ENCODE measurements around the gene CYP4F3. TPM values are rescaled to one million over a fixed set of nuclear protein-coding genes. Genes with fewer than 3 reads are reported as not detected.
"Not testable (repeated sequence)": the region's sequence is repeated elsewhere in the genome, so short reads cannot be mapped to it uniquely, and the experiment has no call there.

Gene CYP4F3
- total RNA-seq, 1 donor from 2014 or later, result 1.3 TPM

DNA sequence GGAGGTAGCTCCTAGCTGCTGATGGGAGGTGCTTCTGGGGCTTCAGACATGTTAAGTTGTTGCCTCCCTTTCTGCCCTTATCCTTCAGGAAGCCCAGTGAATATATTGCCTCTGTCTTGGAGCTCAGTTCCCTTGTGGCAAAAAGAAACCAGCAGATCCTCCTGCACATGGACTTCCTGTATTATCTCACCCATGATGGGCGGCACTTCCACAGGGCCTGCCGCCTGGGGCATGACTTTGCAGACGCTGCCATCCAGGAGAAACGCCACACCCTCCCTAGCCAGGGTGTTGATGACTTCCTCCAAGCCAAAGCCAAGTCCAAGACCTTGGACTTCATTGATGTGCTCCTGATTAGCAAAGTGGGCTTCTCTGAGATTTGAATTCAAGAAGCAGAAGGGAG lies 26.2 kb downstream of the CYP4F3 start:
- no peak for DNase-seq (ENCODE audit: low spot score)

- DNase-seq (ENCODE audit: low spot score), result no peak
These were observed 28.7 kb downstream of the CYP4F3 start for GRCh38 chr19:15669440-15669839.

GRCh38 chr19:15669891-15670290 lies 29.2 kb downstream of the CYP4F3 start:
- no peak for DNase-seq (ENCODE audit: low spot score)

- DNase-seq (ENCODE audit: low spot score), result no peak
These were observed 30.6 kb downstream of the CYP4F3 start for GRCh38 chr19:15671237-15671821.

- DNase-seq (ENCODE audit: low spot score), result no peak
These were observed 31.3 kb downstream of the CYP4F3 start for GRCh38 chr19:15671891-15672579.

GRCh38 chr19:15672580-15673175 lies 32.0 kb downstream of the CYP4F3 start, which contains the start of gene CYP4F12:
Gene CYP4F12 (plus strand): TSS chr19:15673087. CDS start chr19:15673530, 443 bp downstream.
- DNase-seq (ENCODE audit: low spot score), result peak; percentile 94

DNA sequence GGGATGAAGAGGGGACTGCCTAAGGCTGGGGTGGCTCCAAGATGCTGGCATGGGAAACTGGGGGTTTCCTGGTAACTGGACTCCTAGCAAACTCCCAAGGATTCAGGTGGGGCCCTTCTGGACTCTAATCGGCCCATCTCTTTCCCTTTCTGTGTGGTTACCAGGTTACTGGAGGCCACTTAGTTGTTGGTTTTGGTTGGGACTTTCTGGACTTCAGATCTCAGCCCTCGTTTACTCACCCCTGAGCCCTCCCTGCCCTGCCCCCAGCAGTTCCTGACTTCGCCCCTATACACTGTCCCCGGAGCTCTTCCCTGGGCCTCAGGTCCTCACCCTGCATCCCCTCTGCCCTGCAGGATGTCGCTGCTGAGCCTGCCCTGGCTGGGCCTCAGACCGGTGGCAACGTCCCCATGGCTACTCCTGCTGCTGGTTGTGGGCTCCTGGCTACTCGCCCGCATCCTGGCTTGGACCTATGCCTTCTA lies 32.5 kb downstream of the CYP4F3 start:
- DNase-seq (ENCODE audit: low spot score), result no peak

- no peak for DNase-seq (ENCODE audit: low spot score)
These were observed 34.9 kb downstream of the CYP4F3 start for GRCh38 chr19:15675560-15675959.

GRCh38 chr19:15679089-15679488 lies 38.4 kb downstream of the CYP4F3 start:
- no peak for DNase-seq (ENCODE audit: low spot score)

- not testable (repeated sequence) for DNase-seq (ENCODE audit: low spot score)
These were observed 39.2 kb downstream of the CYP4F3 start for GRCh38 chr19:15679865-15680264.

DNA sequence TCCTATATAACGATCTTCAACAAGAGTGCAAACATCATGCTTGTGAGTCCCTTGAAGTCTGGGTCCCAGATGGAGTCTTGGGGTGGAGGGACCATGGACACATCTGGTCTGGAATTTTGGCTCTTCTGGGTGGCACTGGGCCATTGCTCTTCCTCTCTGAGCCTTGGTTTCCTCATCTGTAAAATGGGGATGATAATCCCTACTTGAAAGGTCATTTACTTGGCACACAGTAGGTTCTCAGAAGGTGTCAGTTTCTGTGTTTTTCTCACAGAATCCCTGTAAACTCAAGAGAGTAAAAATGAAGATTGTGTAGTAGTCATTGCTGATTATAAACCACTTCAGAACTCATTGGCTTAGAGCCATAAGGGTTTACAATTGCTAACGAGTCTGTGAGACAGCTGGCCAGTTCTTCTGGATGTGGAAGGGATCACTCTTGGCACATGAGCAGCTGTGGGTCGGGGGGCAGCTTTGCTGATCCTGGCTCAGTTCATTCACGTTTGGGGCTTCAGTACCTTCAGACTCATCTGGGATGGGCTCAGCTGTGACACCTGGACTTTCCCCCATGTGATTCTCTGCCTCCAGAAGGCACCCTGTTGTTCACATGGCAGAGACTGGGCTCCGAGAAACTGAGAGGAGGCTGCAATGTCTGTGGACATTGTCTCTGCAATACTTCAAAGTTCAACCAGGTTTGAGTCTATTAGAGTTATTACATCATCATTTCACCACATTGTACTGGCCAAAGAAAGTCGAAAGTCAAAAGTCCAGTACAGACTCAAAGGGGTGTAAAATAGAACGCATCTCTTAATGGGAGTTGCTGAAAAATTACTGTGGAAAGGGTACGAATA lies 40.0 kb downstream of the CYP4F3 start:
- DNase-seq (ENCODE audit: low spot score), result no peak

- no peak for DNase-seq (ENCODE audit: low spot score)
These were observed 42.7 kb downstream of the CYP4F3 start for GRCh38 chr19:15683411-15683810.

GRCh38 chr19:15684828-15685227 lies 44.1 kb downstream of the CYP4F3 start:
- DNase-seq (ENCODE audit: low spot score), result no peak

DNA sequence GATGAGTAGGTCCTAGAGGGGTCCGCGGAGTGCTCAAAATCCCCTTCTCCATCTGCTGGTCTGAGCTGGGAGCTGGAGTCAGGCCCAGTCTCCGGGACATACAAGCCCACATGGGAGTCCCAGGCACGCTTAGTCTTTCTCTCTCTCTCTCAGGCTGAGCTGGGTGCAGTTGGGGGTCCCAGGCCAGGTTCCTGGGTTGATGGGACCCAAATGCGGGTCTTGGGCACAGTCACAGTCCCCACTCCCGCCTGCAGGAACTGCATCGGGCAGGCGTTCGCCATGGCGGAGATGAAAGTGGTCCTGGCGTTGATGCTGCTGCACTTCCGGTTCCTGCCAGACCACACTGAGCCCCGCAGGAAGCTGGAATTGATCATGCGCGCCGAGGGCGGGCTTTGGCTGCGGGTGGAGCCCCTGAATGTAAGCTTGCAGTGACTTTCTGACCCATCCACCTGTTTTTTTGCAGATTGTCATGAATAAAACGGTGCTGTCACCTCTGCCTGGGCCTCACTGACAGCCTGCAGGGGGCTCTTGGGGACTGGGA lies 56.0 kb downstream of the CYP4F3 start:
- no peak for DNase-seq (ENCODE audit: low spot score)

DNA sequence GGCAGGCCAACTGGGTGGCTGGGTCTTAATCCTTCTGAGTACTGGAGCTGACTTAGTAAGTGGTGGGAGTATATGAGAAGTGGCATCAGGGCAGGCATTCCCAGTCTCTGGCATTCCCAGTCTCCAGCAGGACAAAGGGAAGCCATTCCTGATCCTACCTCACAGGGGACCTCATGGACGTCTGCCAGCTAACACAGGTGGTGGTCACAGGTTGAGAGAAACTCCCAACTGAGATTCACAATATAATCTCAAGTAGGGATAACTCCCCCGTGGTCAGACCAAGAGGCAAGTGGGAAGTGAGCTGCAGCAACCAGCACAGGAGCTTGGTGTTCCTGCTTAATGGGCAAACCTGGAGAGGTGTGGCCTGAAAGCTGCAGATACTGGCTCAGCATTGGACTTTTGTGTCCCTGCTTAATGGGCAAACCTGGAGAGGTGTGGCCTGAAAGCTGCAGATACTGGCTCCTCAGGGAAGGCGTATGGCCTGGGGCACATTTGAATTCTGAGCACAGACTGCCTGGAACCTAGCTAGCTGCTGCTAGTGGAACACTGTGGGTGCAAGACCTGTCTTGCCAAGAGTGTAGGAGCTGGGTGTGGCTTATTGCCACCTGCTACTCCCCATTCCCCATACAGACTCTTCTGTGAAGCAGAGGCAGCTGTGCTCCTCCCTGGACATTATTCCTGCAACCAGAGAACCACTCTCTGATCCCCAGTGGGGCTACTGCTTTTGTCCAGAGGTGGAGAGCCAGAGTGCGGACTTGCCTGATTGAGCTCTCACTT lies 61.2 kb downstream of the CYP4F3 start:
- no peak for DNase-seq (ENCODE audit: low spot score)

DNA sequence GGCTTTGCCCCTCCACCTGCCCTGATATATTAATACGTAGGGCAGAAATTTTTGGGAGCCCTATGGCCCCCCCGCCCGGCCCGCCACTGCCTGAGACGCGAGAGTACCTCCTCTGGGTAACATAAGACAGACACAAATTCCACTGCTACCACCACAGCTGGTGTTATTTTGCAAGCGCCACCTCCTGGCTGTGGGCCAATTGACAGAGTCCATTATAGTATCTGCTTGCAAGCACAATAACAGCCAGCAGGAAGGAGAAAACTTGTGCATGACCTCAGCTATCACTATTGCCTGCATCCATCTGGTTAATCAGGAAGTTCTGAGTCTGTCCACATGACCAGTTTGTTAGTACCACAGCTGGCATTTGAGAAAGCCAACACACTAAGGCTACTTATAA lies 61.8 kb downstream of the CYP4F3 start:
- DNase-seq (ENCODE audit: low spot score), result no peak
